GM23338 (cell line): ENCODE data around the gene INPP5D. TPM values are rescaled to one million over a fixed set of nuclear protein-coding genes. Genes with fewer than 3 reads are reported as not detected.

Experiments
- ATAC-seq: fragments of 200-7000 bp; cut with Tn5 transposase; 3 replicates; pipeline ENCODE4 v1.9.1; 2020
- DNase-seq: peaks from one replicate; pipeline ENCODE4 v3.0.0-alpha.2; 2015; ENCODE audit warnings: low spot score
- H2AFZ ChIP-seq: fragments of 200-600 bp; sonication (generic); 2 replicates; pipeline ENCODE4 v1.8.0; 2016; ENCODE audit warnings: antibody characterized with exemption, mild to moderate bottlenecking, moderate library complexity
- H3F3A ChIP-seq: fragments of 200-600 bp; sonication (generic); replicated peaks from 2 replicates; pipeline ENCODE4 v1.8.0; 2017; ENCODE audit warnings: antibody characterized with exemption, mixed run types, low read depth
- H3K27ac ChIP-seq: fragments of 200-600 bp; sonication (generic); 2 replicates; pipeline ENCODE4 v1.6.1; 2016; ENCODE audit warnings: low read depth
- H3K27me3 ChIP-seq: fragments of 200-600 bp; sonication (generic); 2 replicates; pipeline ENCODE4 v1.8.0; 2016; ENCODE audit warnings: mild to moderate bottlenecking, mixed run types, moderate library complexity; ENCODE audit not compliant: insufficient read depth
- H3K36me3 ChIP-seq: fragments of 200-600 bp; sonication (generic); 2 replicates; pipeline ENCODE4 v1.8.0; 2016; ENCODE audit warnings: mild to moderate bottlenecking; ENCODE audit not compliant: insufficient read depth
- H3K4me1 ChIP-seq: fragments of 200-600 bp; sonication (generic); 2 replicates; pipeline ENCODE4 v1.8.0; 2016; ENCODE audit warnings: mild to moderate bottlenecking, moderate library complexity; ENCODE audit not compliant: insufficient read depth
- H3K4me2 ChIP-seq: fragments of 200-600 bp; sonication (generic); 2 replicates; pipeline ENCODE4 v1.7.1; 2017; ENCODE audit warnings: mixed run types
- H3K4me3 ChIP-seq: fragments of 200-600 bp; sonication (generic); 2 replicates; pipeline ENCODE4 v1.6.1; 2016; ENCODE audit warnings: mixed run types
- H3K79me2 ChIP-seq: fragments of 200-600 bp; sonication (generic); replicated peaks from 2 replicates; pipeline ENCODE4 v1.8.0; 2017; ENCODE audit warnings: mild to moderate bottlenecking; ENCODE audit not compliant: insufficient read depth
- H3K9me2 ChIP-seq: fragments of 200-600 bp; sonication (generic); 2 replicates; pipeline ENCODE4 v1.8.0; 2017; ENCODE audit not compliant: insufficient read depth
- H4K20me1 ChIP-seq: fragments of 200-600 bp; sonication (generic); replicated peaks from 2 replicates; pipeline ENCODE4 v1.8.0; 2017; ENCODE audit warnings: mild to moderate bottlenecking; ENCODE audit not compliant: insufficient read depth
- H3K27ac Mint-ChIP-seq: 2 replicates; pipeline ENCODE4 v1.8.0; 2020; ENCODE audit warnings: inconsistent platforms, mild to moderate bottlenecking, moderate library complexity, mixed read lengths
- H3K27me3 Mint-ChIP-seq: 3 replicates; pipeline ENCODE4 v1.8.0; 2022; ENCODE audit warnings: low read depth, mild to moderate bottlenecking, moderate library complexity, mixed read lengths, inconsistent platforms; ENCODE audit not compliant: insufficient read depth, poor library complexity
- H3K36me3 Mint-ChIP-seq: 3 replicates; pipeline ENCODE4 v1.8.0; 2021; ENCODE audit warnings: low read depth, mild to moderate bottlenecking, inconsistent platforms, moderate library complexity, mixed read lengths
- H3K4me1 Mint-ChIP-seq: 3 replicates; pipeline ENCODE4 v1.8.0; 2020; ENCODE audit warnings: mild to moderate bottlenecking, inconsistent platforms, mixed read lengths
- H3K4me3 Mint-ChIP-seq: 3 replicates; pipeline ENCODE4 v1.8.0; 2021; ENCODE audit warnings: moderate library complexity, mild to moderate bottlenecking, inconsistent platforms, mixed read lengths
- H3K9me3 Mint-ChIP-seq: 3 replicates; pipeline ENCODE4 v1.8.0; 2020; ENCODE audit warnings: moderate library complexity, mild to moderate bottlenecking, inconsistent platforms, mixed read lengths
- CREB1 ChIP-seq: fragments of 250-450 bp; sonication (Bioruptor Pico); IDR thresholded peaks from 2 replicates; pipeline ENCODE4 v1.5.0; 2020; ENCODE audit warnings: low read depth, mild to moderate bottlenecking, moderate library complexity
- CTCF ChIP-seq, 2 experiments: fragments of 200-600 bp in 1 of 2; sonication (generic) in 1 of 2; conservative IDR thresholded peaks; 2 replicates each; pipeline versions ENCODE4 v1.5.1 to v1.6.1; 2016 to 2017; ENCODE audit warnings: antibody characterized with exemption in 2 of 2, low read depth in 2 of 2, mild to moderate bottlenecking in 2 of 2, moderate library complexity in 1 of 2
- ETS1 ChIP-seq: IDR thresholded peaks from 2 replicates; pipeline ENCODE4 v1.6.1; 2016; ENCODE audit warnings: antibody characterized with exemption
- EZH2 ChIP-seq: fragments of 200-600 bp; sonication (generic); IDR thresholded peaks from one replicate; pipeline ENCODE4 v1.8.0; 2017; ENCODE audit warnings: antibody characterized with exemption, mild to moderate bottlenecking, low read depth; ENCODE audit not compliant: unreplicated experiment
- EZH2phosphoT487 ChIP-seq: fragments of 200-600 bp; sonication (generic); IDR thresholded peaks from one replicate; pipeline ENCODE4 v1.8.1; 2018; ENCODE audit warnings: antibody characterized with exemption; ENCODE audit not compliant: unreplicated experiment
- JUNB ChIP-seq: IDR thresholded peaks from one replicate; pipeline ENCODE4 v1.6.1; 2016; ENCODE audit warnings: antibody characterized with exemption; ENCODE audit not compliant: unreplicated experiment
- NANOG ChIP-seq: IDR thresholded peaks from 2 replicates; pipeline ENCODE4 v1.6.1; 2016; ENCODE audit warnings: antibody characterized with exemption, borderline replicate concordance
- POLR2AphosphoS5 ChIP-seq: IDR thresholded peaks from 2 replicates; pipeline ENCODE4 v1.6.1; 2016; ENCODE audit warnings: antibody characterized with exemption, low read depth
- REST ChIP-seq: IDR thresholded peaks from one replicate; pipeline ENCODE4 v1.6.1; 2018; ENCODE audit warnings: antibody characterized with exemption; ENCODE audit not compliant: unreplicated experiment
- STAT1 ChIP-seq: IDR thresholded peaks from one replicate; pipeline ENCODE4 v1.6.1; 2016; ENCODE audit warnings: antibody characterized with exemption; ENCODE audit not compliant: unreplicated experiment
- ZNF114 ChIP-seq: fragments of 250-450 bp; sonication (Bioruptor Pico); IDR thresholded peaks from 2 replicates; pipeline ENCODE4 v1.5.0; 2020; ENCODE audit warnings: mild to moderate bottlenecking, moderate library complexity
- ZNF331 ChIP-seq: fragments of 250-450 bp; sonication (Bioruptor Pico); IDR thresholded peaks from 2 replicates; pipeline ENCODE4 v1.5.0; 2020; ENCODE audit warnings: low read depth, mild to moderate bottlenecking, moderate library complexity
- ZNF462 ChIP-seq: fragments of 250-450 bp; sonication (Bioruptor Pico); IDR thresholded peaks from 2 replicates; pipeline ENCODE4 v1.5.0; 2020; ENCODE audit warnings: mild to moderate bottlenecking, moderate library complexity
- polyA plus RNA-seq: library from polyadenylated mRNA; unstranded; fragments of >200 nt; fragmentation: Nextera tagmentation; extraction: Ambion mirVana; gene quantifications from 2 replicates; pipeline ENCODE4 v1.2.1, GENCODE V29; 2016
- total RNA-seq: library from RNA; depleted of rRNA; stranded (reverse); fragments of >200 nt; shearing (Covaris generic); gene quantifications from 2 replicates; pipeline ENCODE4 v1.2.3, GENCODE V29; 2014

INPP5D gene
- total and polyA plus RNA-seq, 2 experiments from 2014 or later, result 6.6 to 8.3 TPM

GRCh38 chr2:233226511-233227031 is 166.4 kb downstream of the INPP5D start:
- ATAC-seq, result no peak

More at GRCh38 chr2:233226511-233227031, 166.4 kb downstream of the INPP5D start:
- H3F3A ChIP-seq, result no peaks in the 10 kb centered on the region
- H3K9me2 ChIP-seq, result no peaks in the 10 kb centered on the region
- H3K36me3 Mint-ChIP-seq, result no peaks in the 10 kb centered on the region
- H2AFZ ChIP-seq, result no peak overlapping the region
- H3K4me1 Mint-ChIP-seq, result peaks cover 10% of the 10 kb centered on the region
- DNase-seq, result no peak
- H3K27me3 Mint-ChIP-seq, result peaks cover 2% of the 10 kb centered on the region
- no peaks in the 10 kb centered on the region for H4K20me1 ChIP-seq
- no peaks in the 10 kb centered on the region for H3K79me2 ChIP-seq
- no peak for TF ChIP-seq JUNB
- TF ChIP-seq ZNF331, result no peak
- no peak for TF ChIP-seq ZNF114 (CRISPR knock-in tag)
- TF ChIP-seq CTCF (conservative IDR thresholded peaks at IDR 0.05; ENCODE audit: low read depth in 2 of 2), result no peak
- no peak for TF ChIP-seq POLR2AphosphoS5
- no peak for TF ChIP-seq NANOG
- no peak for TF ChIP-seq STAT1
- TF ChIP-seq ETS1, result no peak
- TF ChIP-seq CREB1 (CRISPR knock-in tag), result no peak
- TF ChIP-seq EZH2, result no peak
- no peak for TF ChIP-seq ZNF462 (CRISPR knock-in tag)
- no peak for TF ChIP-seq REST
- TF ChIP-seq EZH2phosphoT487, result no peak
- H3K4me3 ChIP-seq, result no peak overlapping the region
- H3K36me3 ChIP-seq, result no peaks in the 10 kb centered on the region
- no peaks in the 10 kb centered on the region for H3K9me3 Mint-ChIP-seq
- peaks cover 12% of the 10 kb centered on the region for H3K4me1 ChIP-seq
- no peak overlapping the region for H3K27ac ChIP-seq
- no peaks in the 10 kb centered on the region for H3K27me3 ChIP-seq
- no peak overlapping the region for H3K4me3 Mint-ChIP-seq
- no peak overlapping the region for H3K4me2 ChIP-seq
- H3K27ac Mint-ChIP-seq, result no peak overlapping the region
